ENCODE results near the gene UMPS.

- TF ChIP-seq POLR2A (IDR thresholded peaks at IDR 0.05; ENCODE audit: low read depth, low read length) (no peak), CTCF (conservative IDR thresholded peaks at IDR 0.05; ENCODE audit: low read depth, low read length) (no peak), CEBPB (IDR thresholded peaks at IDR 0.05; ENCODE audit: low read depth, low read length) (peak; percentile 66)
These were observed 53.4 kb downstream of the UMPS start for GRCh38 chr3:124783696-124784095.
